ENCODE data around the gene ABLIM2. TPM values are rescaled to one million over a fixed set of nuclear protein-coding genes. Genes with fewer than 3 reads are reported as not detected.

The ABLIM2 gene
- total RNA-seq, 1 experiment from 2014 or later: 2.3 TPM

DNA sequence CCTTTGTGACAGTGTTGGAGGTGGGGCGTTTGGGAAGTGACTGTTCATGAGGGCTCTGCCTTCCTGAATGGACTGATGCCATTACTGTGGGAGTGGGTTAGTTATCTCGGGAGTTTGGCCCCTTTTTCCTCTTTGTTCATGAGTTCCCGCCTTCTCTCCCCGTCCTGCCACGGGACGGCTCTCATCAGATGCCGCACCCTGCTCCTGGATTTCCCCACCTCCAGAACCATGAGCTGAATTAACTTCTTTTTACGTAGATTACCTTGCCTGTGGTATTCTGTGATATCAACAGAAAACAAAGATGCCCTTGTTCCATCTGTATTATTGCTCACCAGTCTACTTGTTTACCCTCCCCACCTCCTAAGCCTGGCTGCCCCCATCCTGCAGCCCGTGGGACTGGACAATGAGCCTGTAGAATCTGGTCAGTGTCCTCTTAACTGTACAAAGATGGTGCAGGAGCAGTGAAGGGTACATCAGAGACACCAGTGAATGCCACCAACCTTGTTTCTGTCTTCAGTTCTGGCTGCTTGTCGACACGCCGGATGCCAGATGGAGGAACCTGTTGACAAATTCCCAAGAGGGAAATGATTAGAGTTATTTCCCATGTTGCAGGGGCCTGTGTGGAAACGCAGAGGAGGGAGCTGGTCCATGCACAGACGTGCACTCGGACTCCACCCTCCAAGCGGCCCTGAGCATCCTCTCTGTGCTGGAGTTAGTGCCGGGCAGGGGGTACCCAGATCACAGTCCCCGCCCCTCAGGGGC, 104.7 kb downstream of the ABLIM2 start:
- no peak for DNase-seq (ENCODE audit: extremely low read depth, low read depth)

DNA sequence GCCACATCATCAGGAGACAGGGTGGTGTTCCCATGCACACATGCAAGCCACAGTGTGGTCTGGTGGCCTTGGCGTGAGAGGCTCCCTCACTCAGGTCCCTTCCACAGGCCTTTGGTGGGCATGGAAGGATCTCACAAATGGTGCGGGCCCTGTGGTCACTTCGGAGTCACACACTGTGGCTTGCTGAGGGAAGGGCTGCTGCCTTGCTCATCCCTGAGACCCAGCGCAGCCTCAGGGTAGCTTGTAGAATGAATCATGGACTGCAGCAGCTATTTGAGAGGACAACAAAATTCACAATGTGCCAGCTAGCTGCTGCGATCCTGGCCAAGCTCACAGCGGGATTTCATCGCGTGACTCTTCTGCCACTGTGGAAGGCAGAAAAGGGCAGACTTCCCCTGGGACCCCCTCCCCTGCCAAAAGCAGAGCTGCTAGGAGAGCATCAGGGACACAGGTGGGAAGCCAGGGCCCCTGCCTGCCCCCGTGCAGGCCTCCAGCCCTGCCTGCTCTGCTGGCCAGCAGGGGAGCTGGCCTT, 106.4 kb downstream of the ABLIM2 start:
- DNase-seq (ENCODE audit: extremely low read depth, low read depth): no peak

DNA sequence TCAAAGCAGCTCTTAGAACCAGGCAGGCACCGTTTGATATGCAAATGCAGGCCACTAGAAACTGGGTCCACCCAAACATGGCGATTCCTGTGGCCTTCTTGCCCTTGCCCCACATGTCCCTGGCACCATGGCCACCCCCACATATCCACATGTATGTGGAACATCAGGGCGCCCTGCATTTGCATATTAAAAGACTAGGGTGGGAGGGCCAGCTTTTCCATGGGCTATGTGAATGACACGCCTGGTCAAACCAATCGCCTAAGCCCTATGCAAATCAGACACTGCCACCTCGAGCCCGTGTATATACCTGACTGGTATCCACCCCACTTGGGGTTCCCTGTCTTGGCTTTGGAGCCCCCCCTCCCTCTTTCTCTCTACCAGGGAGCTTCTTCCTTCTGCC, 107.0 kb downstream of the ABLIM2 start:
- DNase-seq (ENCODE audit: extremely low read depth, low read depth): no peak

DNA sequence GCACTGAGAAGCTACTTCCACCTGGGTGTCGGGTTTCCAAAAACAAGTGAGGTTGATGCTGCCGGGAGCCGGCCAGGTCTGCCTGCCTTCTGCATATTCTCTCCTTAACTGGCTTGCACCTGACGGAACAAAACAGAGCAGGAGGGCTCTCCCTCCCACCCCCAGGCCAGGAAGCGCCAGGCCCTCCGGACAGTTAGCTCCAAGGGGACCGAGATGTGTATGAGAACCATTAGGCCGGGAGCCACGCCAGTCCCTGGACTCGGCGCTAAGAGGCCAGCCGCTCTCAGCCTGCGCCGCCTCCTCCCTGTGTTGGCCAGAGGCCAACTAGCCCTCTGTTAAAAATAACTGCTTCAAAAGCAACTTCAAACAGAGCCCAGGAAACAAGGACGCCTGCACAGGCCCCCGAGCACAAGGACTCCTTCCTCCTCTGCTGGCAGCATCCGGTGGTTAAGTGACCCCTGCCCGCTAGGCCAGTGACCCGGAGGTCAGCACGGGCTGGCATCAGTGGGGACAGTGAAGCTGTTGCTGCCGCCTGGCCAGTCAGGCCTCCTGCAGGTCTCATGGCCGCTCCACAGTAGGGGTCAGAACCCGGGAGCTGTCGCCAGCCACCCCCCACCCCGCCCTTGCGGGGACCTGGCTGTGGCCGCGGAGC, 107.9 kb downstream of the ABLIM2 start:
- no peak for DNase-seq (ENCODE audit: extremely low read depth, low read depth)

DNA sequence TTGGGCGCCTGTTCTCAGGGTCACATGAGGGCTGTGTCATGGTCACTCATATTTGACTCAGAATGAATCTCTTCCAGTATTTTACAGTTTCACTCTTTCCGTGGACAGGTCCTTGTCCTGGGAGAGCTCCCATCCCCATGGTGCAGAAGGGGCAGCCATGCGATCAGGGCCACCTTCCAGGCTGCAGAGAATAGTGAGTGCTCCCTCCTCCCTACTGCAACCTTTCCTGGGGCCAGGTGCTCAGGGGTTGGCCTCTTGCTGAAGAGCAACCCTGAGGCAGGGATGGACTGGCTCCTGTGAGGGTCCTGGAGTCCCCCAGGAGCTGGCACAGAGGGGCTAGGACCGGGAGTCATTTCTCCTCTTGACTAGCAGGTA, 108.4 kb downstream of the ABLIM2 start:
- DNase-seq (ENCODE audit: extremely low read depth, low read depth): no peak

DNA sequence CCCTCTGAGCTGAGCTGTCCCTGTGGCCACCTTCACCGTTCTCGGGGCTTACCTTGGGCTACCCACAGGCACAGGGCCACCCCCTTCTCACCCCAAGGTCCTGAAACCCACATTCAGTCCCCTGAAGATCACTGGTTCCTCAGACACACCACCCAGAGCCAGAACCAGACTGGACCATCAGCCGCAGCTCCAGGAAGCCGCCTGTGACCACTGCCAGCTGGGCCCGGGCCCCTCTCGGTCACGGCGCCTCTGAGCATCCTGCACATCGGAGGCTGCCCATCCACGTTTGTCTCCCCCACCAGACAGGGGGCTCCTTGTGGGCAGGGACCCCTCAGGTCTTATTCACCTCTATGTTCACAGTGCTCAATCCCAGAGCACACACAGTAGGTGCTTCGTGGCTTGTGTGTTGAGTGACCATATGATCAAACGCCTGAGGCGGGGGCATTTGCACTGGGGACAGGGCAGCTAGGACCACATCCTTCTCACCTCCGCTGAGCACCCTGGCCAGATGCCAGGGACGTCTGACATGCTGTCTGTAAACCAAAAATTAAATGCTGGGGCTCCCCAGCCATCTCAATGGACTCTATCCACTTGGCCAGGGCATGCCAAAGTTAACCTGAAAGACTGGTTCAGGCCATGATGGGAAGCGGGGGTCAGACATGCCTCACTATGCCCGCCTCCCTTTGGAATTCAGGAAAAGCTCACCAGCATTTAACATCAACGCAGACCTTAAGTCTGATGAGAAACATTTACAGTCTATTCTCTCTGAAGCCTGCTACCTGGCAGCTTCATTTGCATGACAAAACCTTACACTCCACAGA, 109.5 kb downstream of the ABLIM2 start:
- DNase-seq (ENCODE audit: extremely low read depth, low read depth): no peak

DNA sequence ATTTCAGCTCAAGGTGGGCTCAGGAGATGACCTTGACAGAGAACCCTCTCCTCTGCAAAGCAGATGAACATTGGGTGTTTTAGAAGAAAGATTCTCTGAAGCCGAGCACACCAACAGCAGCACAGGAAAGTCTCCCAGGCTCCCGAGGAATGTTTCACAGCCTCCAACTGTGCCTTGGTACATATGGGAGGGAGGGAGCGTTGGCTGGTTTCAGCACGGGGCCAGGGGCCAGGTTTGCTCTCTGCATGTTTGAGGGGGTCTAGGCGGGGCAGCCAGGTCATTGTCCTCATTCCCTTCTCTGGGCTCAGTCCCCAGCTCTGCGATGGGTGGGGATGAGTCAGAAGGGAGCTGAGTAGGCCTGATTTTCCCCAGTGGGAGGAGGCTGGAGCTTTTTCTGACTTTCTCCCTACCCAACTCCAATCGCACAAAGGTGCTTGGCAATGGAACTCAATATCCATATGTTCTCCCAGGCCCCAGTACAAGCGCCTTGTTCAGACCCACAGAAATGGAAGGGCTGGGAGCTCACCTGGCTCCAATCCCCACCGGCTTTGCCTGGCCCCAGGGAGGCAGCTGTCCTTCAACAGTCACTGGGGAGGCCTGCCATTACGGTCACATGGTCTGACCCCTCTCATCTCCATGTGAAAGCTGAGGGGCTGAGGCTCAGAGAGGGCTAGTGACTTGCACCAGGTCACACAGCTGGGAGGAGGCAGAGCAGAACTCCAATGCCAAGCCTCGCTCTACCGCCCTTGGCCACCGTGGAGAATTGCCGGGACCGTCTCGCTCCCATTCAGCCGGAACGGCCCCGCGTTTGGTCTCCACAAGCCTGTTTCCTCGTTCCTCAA, 110.6 kb downstream of the ABLIM2 start:
- DNase-seq (ENCODE audit: extremely low read depth, low read depth): no peak

DNA sequence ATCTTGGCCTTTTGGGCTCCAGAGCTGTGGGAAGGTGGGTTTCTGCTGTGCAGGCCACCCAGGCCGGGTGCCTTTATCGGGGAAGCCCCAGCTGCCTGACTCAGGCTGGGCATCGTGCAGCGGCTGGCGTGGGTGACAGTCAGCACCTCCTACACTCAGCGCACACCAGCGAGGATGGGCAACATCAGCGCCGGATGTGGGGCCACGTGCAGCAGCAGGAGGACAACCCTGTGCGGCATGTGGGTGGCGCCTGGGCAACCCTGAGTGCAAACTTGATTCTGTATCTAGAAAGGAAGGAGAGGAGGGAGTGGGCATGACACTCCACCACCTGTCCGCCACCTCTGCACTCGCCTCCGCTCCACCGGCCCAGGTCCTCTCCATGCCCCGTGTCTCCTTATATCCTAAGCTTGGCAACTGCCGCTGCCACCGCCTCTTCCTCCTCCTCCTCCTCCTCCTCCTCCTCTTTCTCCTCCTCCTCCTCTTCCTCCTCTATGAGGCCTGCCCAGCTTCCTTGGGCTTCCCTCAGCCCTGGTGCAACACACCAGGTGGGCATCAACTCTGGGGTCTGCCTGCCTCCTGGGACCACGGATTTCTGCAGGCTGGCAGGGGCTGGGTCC, 111.6 kb downstream of the ABLIM2 start:
- no peak for DNase-seq (ENCODE audit: extremely low read depth, low read depth)

DNA sequence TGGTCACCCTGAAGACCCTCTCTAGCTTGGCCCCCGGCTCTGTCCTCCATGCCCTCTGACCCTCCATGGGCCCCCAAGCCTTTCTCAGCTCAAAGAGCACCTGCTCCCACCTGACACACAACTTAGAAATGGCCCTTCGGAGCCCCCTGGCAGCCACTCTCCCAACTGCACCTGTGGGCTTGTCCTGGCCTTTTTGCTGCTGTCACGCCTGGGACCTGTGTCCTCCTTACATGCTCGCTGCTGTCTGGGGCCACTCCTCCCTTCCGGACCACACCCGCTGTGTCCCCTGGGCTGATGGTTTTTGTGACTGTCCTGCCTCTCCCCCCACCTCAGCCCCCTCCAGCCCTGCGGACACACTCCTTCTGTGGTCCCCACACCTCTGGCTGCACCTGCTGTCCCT, 112.7 kb downstream of the ABLIM2 start:
- DNase-seq (ENCODE audit: extremely low read depth, low read depth): no peak

DNA sequence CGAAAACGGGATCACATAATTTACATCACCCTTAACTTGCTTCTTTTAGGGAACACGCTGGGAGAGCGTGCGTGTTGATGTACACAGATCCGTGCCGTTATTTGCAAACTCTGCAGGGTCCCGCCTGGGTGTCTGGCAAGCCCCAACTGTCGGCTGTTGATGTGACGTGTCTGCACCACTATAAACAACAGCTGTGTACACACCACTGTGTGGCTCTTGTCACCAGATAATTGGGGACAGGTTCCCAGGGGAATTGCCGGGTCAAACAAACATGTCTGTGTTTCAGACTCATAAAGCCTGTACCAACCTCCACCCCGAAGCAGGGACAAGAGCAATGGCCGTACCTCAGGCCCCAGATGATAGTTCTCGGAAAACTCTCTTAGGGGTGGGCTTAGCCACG, 113.9 kb downstream of the ABLIM2 start:
- DNase-seq (ENCODE audit: extremely low read depth, low read depth): no peak

DNA sequence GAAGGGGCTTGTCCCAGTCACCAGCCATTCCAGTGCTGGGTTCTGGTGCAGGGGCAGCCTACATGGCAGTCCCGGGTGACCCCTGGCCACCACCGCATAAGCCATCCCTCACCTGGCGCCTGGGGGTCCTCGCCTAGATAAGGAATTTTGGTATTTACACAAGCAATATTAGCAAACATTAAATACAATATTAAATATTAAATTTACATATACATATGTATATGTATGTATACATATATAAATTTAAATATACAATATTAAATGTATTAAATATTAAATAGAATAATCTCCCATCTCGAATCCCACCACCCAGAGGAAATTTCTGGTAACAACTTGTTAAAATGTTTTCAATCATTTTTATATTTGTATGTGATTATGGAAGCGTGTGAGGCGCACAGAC, 114.4 kb downstream of the ABLIM2 start:
- DNase-seq (ENCODE audit: extremely low read depth, low read depth): no peak

DNA sequence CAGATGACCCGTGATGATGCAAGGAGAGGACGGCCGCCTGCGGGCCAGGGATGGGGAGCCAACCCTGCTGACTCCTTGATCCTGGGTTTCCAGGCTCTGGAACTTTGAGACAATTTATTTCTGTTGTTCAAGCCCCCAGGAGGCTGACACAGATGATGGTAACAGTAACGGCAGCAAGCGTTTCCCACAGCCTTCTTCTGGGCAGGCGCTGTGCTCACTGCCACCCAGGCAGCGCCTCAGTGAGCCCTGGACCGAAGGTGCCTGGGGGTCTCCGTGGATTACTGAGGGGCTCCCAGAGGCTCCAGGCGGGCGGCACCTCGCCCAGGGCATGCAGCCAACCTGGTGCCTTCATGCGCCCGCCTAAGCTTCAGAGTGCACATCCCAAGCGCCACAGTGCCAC, 115.0 kb downstream of the ABLIM2 start:
- no peak for DNase-seq (ENCODE audit: extremely low read depth, low read depth)

DNA sequence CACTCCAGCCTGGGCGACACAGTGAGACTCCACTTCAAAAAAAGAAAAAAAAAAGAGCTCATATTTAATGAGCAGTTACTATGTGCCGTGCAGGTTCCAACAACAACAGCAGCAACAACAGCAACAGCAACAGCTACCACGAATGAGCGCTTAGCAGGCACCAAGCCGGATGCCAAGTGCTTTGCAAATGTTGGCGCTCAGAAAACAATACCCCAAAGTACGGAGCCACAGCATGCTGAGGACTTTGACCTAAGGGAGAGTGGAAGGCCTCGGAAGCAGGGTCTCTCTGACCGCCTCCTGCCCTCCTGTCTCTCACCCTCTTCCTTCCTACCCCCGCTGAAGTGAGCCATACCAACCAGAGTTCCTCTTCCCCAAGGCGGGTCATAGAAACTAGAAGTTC, 116.7 kb downstream of the ABLIM2 start:
- no peak for DNase-seq (ENCODE audit: extremely low read depth, low read depth)

DNA sequence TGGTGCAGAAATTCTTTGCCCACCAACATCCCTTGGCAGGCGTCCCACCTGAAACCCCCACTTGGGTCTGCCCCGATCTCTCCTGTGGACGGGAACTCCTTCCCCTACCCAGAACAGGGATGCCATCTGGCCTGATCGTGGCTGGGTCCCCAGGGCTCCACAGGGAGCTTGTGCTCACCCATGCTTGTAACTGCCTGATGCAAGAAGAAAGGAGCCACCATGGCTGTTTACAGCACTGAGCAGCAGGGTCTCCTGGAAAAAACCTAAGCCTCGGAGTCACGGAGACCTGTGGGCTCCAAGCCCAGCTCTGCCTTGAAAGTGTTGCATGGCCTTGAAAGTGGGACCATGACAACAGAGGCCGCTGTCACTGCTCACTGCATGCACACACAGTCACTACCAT, 117.4 kb downstream of the ABLIM2 start:
- DNase-seq (ENCODE audit: extremely low read depth, low read depth): no peak

DNA sequence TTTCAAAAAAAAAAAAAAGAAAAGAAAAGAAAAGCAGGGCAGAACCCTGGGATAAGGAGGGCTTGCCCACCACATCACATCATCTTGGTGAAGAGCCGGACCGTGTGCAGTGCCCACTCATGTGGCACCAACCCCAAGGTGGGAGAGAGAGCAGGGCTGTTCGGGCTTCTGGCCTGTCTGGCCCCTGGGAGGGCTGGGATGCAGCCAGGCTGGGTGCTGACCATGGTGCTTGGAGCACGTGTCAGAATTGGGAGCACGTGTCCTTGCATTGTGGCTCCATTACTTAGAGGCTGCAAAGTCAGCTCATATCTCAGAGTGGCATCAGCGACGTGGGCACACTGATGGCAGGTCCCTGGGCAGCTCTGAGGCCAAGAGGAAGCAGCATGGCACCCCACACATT, 118.0 kb downstream of the ABLIM2 start:
- no peak for DNase-seq (ENCODE audit: extremely low read depth, low read depth)

DNA sequence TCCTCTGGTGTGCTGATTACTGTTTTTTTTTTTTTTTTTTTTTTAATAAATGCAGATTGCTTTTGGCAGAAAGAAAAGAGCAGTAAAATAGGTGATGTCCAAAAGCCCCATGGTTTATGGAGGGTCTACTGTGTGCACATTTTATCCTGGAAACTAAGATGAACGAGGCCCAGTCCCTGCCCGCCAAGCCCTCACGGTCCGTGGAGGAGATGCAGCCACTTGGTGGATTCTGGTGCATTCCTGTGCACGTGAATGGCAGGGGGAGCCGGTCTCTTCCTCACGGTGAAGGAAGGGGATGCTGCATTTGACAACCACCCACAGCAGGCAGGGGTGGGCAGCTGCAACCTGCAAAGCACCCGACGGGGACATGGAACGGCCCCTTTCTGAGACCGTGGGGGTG, 118.8 kb downstream of the ABLIM2 start:
- DNase-seq (ENCODE audit: extremely low read depth, low read depth): no peak

DNA sequence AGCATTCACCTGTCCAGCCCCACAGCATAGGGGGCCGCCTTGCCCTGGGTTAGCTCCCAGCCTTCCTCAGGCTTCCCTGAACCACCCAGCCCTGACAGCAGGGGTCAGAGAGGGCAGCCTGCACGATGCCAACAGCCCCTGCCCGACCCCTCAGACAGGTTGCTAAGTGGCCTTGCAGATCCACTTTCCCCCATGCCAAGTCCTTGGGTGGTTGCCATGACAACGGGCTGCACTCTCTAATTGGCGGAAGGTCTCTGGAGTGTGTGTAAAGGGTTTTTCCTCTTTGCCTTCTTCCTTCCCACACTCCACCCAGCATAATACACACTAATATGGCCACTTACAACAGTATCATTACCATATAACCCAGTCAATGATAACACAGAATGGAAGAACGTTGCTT, 119.3 kb downstream of the ABLIM2 start:
- no peak for DNase-seq (ENCODE audit: extremely low read depth, low read depth)

DNA sequence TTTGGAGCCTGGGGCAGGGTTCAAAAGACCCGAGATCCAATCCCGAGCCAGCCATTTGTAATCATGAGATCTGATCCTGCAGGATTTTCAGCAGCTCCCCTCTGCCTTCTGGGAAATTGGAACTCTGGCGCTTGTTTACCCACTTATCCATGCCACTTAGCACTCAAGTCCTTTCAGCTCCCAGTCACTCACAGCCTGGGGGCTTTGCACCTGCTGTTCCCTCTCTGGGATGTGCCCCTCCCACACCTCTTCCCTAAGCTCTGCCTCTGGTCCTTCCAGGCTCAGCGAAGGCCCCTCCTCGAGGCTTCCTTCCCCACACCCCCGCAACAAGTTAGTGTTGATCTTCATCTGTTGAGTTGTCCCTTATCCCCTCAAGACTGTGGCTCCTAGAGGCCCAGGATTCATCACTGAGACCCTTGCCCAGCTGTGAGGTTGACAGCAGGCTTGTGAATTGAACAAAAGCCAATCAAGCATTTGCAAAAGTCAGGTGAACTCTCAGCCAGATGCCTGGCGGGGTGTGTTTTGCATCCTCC, 119.8 kb downstream of the ABLIM2 start:
- no peak for DNase-seq (ENCODE audit: extremely low read depth, low read depth)

DNA sequence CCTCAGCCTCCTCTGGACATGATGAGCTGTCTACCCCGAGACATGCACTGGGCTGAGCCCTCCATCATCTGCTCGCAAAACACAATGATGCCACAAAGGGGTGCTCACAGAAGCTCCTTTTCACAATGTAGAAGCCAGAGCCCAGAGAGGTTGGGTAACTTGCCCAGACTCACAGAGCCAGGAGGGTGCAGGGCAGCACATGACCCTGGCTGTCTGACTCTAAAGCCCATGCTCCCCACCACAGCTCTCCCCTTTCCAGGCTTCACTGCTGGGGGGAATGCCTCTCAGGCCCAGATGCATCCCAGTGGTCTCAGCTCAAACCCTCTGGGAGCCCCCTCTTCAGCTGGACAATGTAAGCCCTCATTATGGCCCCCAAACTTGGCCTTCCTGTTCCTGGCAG, 120.5 kb downstream of the ABLIM2 start:
- DNase-seq (ENCODE audit: extremely low read depth, low read depth): no peak

Data from NCI-H460 (cell line).